Measurements from ENCODE around the gene P2RY6.
"Not testable (repeated sequence)": the region's sequence is repeated elsewhere in the genome, so short reads cannot be mapped to it uniquely, and the experiment has no call there.

The P2RY6 gene

GRCh38 chr11:73269459-73270015 lies 2.6 kb upstream of the P2RY6 start:
- DNase-seq (ENCODE audit: extremely low spot score): no peak
- TF ChIP-seq ZNF384 (IDR thresholded peaks at IDR 0.05): no peak
- no peak for TF ChIP-seq TARDBP (IDR thresholded peaks at IDR 0.05)
- no peak for TF ChIP-seq BHLHE40 (IDR thresholded peaks at IDR 0.05; ENCODE audit: borderline replicate concordance)
- TF ChIP-seq FOXA1 (IDR thresholded peaks at IDR 0.05): no peak
- no peak for TF ChIP-seq FOXK2 (IDR thresholded peaks at IDR 0.05)
- TF ChIP-seq, protein P1, sequence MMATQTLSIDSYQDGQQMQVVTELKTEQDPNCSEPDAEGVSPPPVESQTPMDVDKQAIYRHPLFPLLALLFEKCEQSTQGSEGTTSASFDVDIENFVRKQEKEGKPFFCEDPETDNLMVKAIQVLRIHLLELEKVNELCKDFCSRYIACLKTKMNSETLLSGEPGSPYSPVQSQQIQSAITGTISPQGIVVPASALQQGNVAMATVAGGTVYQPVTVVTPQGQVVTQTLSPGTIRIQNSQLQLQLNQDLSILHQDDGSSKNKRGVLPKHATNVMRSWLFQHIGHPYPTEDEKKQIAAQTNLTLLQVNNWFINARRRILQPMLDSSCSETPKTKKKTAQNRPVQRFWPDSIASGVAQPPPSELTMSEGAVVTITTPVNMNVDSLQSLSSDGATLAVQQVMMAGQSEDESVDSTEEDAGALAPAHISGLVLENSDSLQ (IDR thresholded peaks at IDR 0.05): no peak
- TF ChIP-seq SUZ12 (IDR thresholded peaks at IDR 0.05): no peak
- ChIA-PET CTCF (interaction anchor here (1.8 kb wide), 1 partner anchor 20 kb away, joined by 5 read pairs; no protein-coding TSS in a partner anchor), POLR2A (no interaction called here)

GRCh38 chr11:73270016-73270854 lies 1.9 kb upstream of the P2RY6 start:
- no peak for DNase-seq (ENCODE audit: extremely low spot score)
- TF ChIP-seq LEF1 (IDR thresholded peaks at IDR 0.05; ENCODE audit: borderline replicate concordance) (no peak), CTBP1 (IDR thresholded peaks at IDR 0.05; ENCODE audit: borderline replicate concordance) (no peak), ARNT (IDR thresholded peaks at IDR 0.05) (no peak), SP1 (IDR thresholded peaks at IDR 0.05) (no peak)
- ChIA-PET CTCF (no interaction called here), POLR2A (no interaction called here)

GRCh38 chr11:73270855-73271477 lies 1.2 kb upstream of the P2RY6 start:
- no peak for DNase-seq (ENCODE audit: extremely low spot score)
- ChIA-PET CTCF (no interaction called here), POLR2A (no interaction called here)
- TF ChIP-seq FOXK2 (IDR thresholded peaks at IDR 0.05) (no peak), SUZ12 (IDR thresholded peaks at IDR 0.05) (no peak), SP1 (IDR thresholded peaks at IDR 0.05) (no peak), ZNF384 (IDR thresholded peaks at IDR 0.05) (no peak), CTBP1 (IDR thresholded peaks at IDR 0.05; ENCODE audit: borderline replicate concordance) (no peak), ELF4 (IDR thresholded peaks at IDR 0.05) (no peak), L3MBTL2 (conservative IDR thresholded peaks at IDR 0.05) (no peak), NFRKB (IDR thresholded peaks at IDR 0.05) (no peak), ARNT (IDR thresholded peaks at IDR 0.05) (no peak), LEF1 (IDR thresholded peaks at IDR 0.05; ENCODE audit: borderline replicate concordance) (no peak), BHLHE40 (IDR thresholded peaks at IDR 0.05; ENCODE audit: borderline replicate concordance) (no peak), HDGF (IDR thresholded peaks at IDR 0.05; ENCODE audit: borderline replicate concordance) (no peak), TARDBP (IDR thresholded peaks at IDR 0.05) (no peak), FOXA1 (IDR thresholded peaks at IDR 0.05) (no peak), FOXM1 (IDR thresholded peaks at IDR 0.05; ENCODE audit: borderline replicate concordance) (no peak)
- TF ChIP-seq, protein P1 (IDR thresholded peaks at IDR 0.05): no peak

GRCh38 chr11:73271478-73271865 lies 666 bp upstream of the P2RY6 start:
- DNase-seq (ENCODE audit: extremely low spot score); POLR2A ChIA-PET: not testable (repeated sequence)
- CTCF ChIA-PET: interaction anchor here (1.1 kb wide), 1 partner anchor 10 kb away, joined by 3 read pairs; no protein-coding TSS in a partner anchor

DNA sequence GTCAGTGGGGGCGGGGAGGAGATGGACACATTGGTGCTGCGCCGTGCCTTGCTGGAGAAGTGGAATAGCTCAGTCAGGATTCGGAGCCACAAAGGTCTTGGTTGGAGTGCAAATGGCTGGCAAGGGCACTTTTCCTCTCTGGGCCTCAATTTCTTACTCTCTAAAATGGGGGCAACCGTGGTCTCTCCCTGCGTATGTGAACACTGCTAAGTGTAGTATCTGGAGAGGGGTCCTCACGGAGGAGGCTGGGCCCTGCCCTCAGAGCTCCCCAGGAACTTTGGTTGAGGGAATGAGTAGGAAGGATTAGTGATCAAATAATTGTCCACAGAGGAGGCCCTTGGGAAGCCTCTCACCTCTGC lies 521 bp downstream of the P2RY6 start:
- CTCF ChIA-PET: interaction anchor here (0.6 to 1.7 kb wide), 3 partner anchors 11 to 394 kb away, joined by 3 to 4 read pairs (median 3); no protein-coding TSS in a partner anchor

More for the DNA sequence above, 521 bp downstream of the P2RY6 start:
- DNase-seq (ENCODE audit: extremely low spot score): no peak
- POLR2A ChIA-PET: no interaction called here
- TF ChIP-seq FOXK2 (IDR thresholded peaks at IDR 0.05): no peak
- TF ChIP-seq CTBP1 (IDR thresholded peaks at IDR 0.05; ENCODE audit: borderline replicate concordance): no peak
- no peak for TF ChIP-seq L3MBTL2 (conservative IDR thresholded peaks at IDR 0.05)
- TF ChIP-seq LEF1 (IDR thresholded peaks at IDR 0.05; ENCODE audit: borderline replicate concordance): no peak
- no peak for TF ChIP-seq ZNF384 (IDR thresholded peaks at IDR 0.05)
- no peak for TF ChIP-seq BHLHE40 (IDR thresholded peaks at IDR 0.05; ENCODE audit: borderline replicate concordance)
- TF ChIP-seq HDGF (IDR thresholded peaks at IDR 0.05; ENCODE audit: borderline replicate concordance): no peak
- no peak for TF ChIP-seq TARDBP (IDR thresholded peaks at IDR 0.05)
- TF ChIP-seq, protein P1 (IDR thresholded peaks at IDR 0.05): no peak
- no peak for TF ChIP-seq NFRKB (IDR thresholded peaks at IDR 0.05)
- no peak for TF ChIP-seq ELF4 (IDR thresholded peaks at IDR 0.05)
- no peak for TF ChIP-seq SUZ12 (IDR thresholded peaks at IDR 0.05)
- TF ChIP-seq FOXA1 (IDR thresholded peaks at IDR 0.05): no peak
- no peak for TF ChIP-seq FOXM1 (IDR thresholded peaks at IDR 0.05; ENCODE audit: borderline replicate concordance)
- no peak for TF ChIP-seq SP1 (IDR thresholded peaks at IDR 0.05)
- TF ChIP-seq ARNT (IDR thresholded peaks at IDR 0.05): no peak

Data from HEK293T (cell line).